ENCODE data around the gene ZNF865. TPM values are rescaled to one million over a fixed set of nuclear protein-coding genes. Genes with fewer than 3 reads are reported as not detected.

ZNF865 gene
- total and polyA plus RNA-seq, 10 of the 15 experiments (the other 5 are each of a cell fraction or from before 2014, with no cell fraction given): 0.02 to 18.3 (median 0.90) TPM

- TF ChIP-seq EP300 (IDR thresholded peaks at IDR 0.05; ENCODE audit: borderline replicate concordance in 1 of 2, control insufficient read depth in 1 of 2, low read depth in 2 of 2, low read length in 2 of 2) (no peak), HDAC2 (IDR thresholded peaks at IDR 0.05) (no peak), ASH2L (IDR thresholded peaks at IDR 0.05; ENCODE audit: borderline replicate concordance, low read depth) (peak; percentile 92), BMI1 (IDR thresholded peaks at IDR 0.05; ENCODE audit: borderline replicate concordance) (no peak), PML (IDR thresholded peaks at IDR 0.05; ENCODE audit: low read length) (no peak; the same call in 1 of the 2 replicates), RUNX3 (IDR thresholded peaks at IDR 0.05; ENCODE audit: low read length) (0 out of 2 replicates have a peak, but pooled peaks have one; percentile 5), SMAD1 (IDR thresholded peaks at IDR 0.05; ENCODE audit: low read depth, partially characterized antibody) (no peak), POLR2A (IDR thresholded peaks at IDR 0.05; ENCODE audit: low read depth, low read length) (peak; percentile 50), PAX8 (IDR thresholded peaks at IDR 0.05) (no peak), IRF4 (IDR thresholded peaks at IDR 0.05; ENCODE audit: low read depth, low read length) (no peak), SPI1 (IDR thresholded peaks at IDR 0.05; ENCODE audit: borderline replicate concordance, insufficient read depth, low read depth, low read length) (peak; percentile 35; the same call in 1 of the 2 replicates), JUNB (IDR thresholded peaks at IDR 0.05) (no peak), HDGF (IDR thresholded peaks at IDR 0.05) (peak; percentile 100), GATAD2B (conservative IDR thresholded peaks at IDR 0.05; ENCODE audit: low read depth) (peak; percentile 75; the same call in 1 of the 2 replicates), SMARCA5 (IDR thresholded peaks at IDR 0.05) (peak; percentile 84), IKZF1 (conservative IDR thresholded peaks at IDR 0.05) (no peak), HDAC6 (IDR thresholded peaks at IDR 0.05; ENCODE audit: unreplicated experiment) (no peak), E2F8 (IDR thresholded peaks at IDR 0.05; ENCODE audit: low read depth, partially characterized antibody) (no peak), WRNIP1 (IDR thresholded peaks at IDR 0.05; ENCODE audit: borderline replicate concordance, low read depth, low read length) (no peak), NR2C2 (IDR thresholded peaks at IDR 0.05; ENCODE audit: borderline replicate concordance, control insufficient read depth, insufficient read length, low read depth) (no peak), STAT1 (conservative IDR thresholded peaks at IDR 0.05) (0 out of 2 replicates have a peak, but pooled peaks have one; percentile 78), RBBP5 (conservative IDR thresholded peaks at IDR 0.05) (no peak)
- TF ChIP-seq, protein P1, sequence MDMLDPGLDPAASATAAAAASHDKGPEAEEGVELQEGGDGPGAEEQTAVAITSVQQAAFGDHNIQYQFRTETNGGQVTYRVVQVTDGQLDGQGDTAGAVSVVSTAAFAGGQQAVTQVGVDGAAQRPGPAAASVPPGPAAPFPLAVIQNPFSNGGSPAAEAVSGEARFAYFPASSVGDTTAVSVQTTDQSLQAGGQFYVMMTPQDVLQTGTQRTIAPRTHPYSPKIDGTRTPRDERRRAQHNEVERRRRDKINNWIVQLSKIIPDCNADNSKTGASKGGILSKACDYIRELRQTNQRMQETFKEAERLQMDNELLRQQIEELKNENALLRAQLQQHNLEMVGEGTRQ (IDR thresholded peaks at IDR 0.05; ENCODE audit: borderline replicate concordance, low read depth, low read length): no peak
- TF ChIP-seq, protein P2, sequence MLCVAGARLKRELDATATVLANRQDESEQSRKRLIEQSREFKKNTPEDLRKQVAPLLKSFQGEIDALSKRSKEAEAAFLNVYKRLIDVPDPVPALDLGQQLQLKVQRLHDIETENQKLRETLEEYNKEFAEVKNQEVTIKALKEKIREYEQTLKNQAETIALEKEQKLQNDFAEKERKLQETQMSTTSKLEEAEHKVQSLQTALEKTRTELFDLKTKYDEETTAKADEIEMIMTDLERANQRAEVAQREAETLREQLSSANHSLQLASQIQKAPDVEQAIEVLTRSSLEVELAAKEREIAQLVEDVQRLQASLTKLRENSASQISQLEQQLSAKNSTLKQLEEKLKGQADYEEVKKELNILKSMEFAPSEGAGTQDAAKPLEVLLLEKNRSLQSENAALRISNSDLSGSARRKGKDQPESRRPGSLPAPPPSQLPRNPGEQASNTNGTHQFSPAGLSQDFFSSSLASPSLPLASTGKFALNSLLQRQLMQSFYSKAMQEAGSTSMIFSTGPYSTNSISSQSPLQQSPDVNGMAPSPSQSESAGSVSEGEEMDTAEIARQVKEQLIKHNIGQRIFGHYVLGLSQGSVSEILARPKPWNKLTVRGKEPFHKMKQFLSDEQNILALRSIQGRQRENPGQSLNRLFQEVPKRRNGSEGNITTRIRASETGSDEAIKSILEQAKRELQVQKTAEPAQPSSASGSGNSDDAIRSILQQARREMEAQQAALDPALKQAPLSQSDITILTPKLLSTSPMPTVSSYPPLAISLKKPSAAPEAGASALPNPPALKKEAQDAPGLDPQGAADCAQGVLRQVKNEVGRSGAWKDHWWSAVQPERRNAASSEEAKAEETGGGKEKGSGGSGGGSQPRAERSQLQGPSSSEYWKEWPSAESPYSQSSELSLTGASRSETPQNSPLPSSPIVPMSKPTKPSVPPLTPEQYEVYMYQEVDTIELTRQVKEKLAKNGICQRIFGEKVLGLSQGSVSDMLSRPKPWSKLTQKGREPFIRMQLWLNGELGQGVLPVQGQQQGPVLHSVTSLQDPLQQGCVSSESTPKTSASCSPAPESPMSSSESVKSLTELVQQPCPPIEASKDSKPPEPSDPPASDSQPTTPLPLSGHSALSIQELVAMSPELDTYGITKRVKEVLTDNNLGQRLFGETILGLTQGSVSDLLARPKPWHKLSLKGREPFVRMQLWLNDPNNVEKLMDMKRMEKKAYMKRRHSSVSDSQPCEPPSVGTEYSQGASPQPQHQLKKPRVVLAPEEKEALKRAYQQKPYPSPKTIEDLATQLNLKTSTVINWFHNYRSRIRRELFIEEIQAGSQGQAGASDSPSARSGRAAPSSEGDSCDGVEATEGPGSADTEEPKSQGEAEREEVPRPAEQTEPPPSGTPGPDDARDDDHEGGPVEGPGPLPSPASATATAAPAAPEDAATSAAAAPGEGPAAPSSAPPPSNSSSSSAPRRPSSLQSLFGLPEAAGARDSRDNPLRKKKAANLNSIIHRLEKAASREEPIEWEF (IDR thresholded peaks at IDR 0.05; ENCODE audit: insufficient replicate concordance, low read depth, low read length): no peak
Observed at GRCh38 chr19:55598719-55599467, 6.6 kb upstream of the ZNF865 start (continued).
